ENCODE data around the gene RFX2. TPM values are rescaled to one million over a fixed set of nuclear protein-coding genes. Genes with fewer than 3 reads are reported as not detected.

RFX2 gene
- total RNA-seq, 1 experiment from 2014 or later, result 4.6 TPM

GRCh38 chr19:6023936-6024335 is 86.4 kb downstream of the RFX2 start:
- H3K27me3 Mint-ChIP-seq (ENCODE audit: low read depth), result peaks cover 12% of the 10 kb centered on the region
- ChIA-PET CTCF (interaction anchor here (2.2 to 7.6 kb wide), 7 partner anchors 21 to 220 kb away, joined by 7 to 245 read pairs (median 43); partner anchors contain the start of genes NRTN and RANBP3), POLR2A (no interaction called here)
- H3K27ac Mint-ChIP-seq, result no peak overlapping the region
- no peak overlapping the region for H3K4me3 Mint-ChIP-seq
- DNase-seq (ENCODE audit: low spot score) (no peak), ATAC-seq (no peak)
- no peaks in the 10 kb centered on the region for H3K9me3 Mint-ChIP-seq
- H3K36me3 Mint-ChIP-seq, result no peaks in the 10 kb centered on the region
- TF ChIP-seq TCF7 (CRISPR knock-in tag; IDR thresholded peaks at IDR 0.05; ENCODE audit: low read depth) (no peak), NR3C1 (CRISPR knock-in tag; conservative IDR thresholded peaks at IDR 0.05; ENCODE audit: low read depth) (no peak), AFF4 (CRISPR knock-in tag; IDR thresholded peaks at IDR 0.05; ENCODE audit: borderline replicate concordance) (no peak), NFYB (CRISPR knock-in tag; conservative IDR thresholded peaks at IDR 0.05; ENCODE audit: low read depth) (no peak), ZNF138 (CRISPR knock-in tag; conservative IDR thresholded peaks at IDR 0.05) (no peak), NR1H2 (CRISPR knock-in tag; IDR thresholded peaks at IDR 0.05) (no peak), HMGXB4 (CRISPR knock-in tag; IDR thresholded peaks at IDR 0.05) (no peak), ZNF281 (CRISPR knock-in tag; IDR thresholded peaks at IDR 0.05) (no peak), MXD4 (CRISPR knock-in tag; IDR thresholded peaks at IDR 0.05; ENCODE audit: borderline replicate concordance) (no peak), MYBL2 (CRISPR knock-in tag; IDR thresholded peaks at IDR 0.05) (no peak)
- TF ChIP-seq, protein P1, sequence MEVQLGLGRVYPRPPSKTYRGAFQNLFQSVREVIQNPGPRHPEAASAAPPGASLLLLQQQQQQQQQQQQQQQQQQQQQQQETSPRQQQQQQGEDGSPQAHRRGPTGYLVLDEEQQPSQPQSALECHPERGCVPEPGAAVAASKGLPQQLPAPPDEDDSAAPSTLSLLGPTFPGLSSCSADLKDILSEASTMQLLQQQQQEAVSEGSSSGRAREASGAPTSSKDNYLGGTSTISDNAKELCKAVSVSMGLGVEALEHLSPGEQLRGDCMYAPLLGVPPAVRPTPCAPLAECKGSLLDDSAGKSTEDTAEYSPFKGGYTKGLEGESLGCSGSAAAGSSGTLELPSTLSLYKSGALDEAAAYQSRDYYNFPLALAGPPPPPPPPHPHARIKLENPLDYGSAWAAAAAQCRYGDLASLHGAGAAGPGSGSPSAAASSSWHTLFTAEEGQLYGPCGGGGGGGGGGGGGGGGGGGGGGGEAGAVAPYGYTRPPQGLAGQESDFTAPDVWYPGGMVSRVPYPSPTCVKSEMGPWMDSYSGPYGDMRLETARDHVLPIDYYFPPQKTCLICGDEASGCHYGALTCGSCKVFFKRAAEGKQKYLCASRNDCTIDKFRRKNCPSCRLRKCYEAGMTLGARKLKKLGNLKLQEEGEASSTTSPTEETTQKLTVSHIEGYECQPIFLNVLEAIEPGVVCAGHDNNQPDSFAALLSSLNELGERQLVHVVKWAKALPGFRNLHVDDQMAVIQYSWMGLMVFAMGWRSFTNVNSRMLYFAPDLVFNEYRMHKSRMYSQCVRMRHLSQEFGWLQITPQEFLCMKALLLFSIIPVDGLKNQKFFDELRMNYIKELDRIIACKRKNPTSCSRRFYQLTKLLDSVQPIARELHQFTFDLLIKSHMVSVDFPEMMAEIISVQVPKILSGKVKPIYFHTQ (CRISPR knock-in tag; IDR thresholded peaks at IDR 0.05), result no peak
- TF ChIP-seq, protein P2, sequence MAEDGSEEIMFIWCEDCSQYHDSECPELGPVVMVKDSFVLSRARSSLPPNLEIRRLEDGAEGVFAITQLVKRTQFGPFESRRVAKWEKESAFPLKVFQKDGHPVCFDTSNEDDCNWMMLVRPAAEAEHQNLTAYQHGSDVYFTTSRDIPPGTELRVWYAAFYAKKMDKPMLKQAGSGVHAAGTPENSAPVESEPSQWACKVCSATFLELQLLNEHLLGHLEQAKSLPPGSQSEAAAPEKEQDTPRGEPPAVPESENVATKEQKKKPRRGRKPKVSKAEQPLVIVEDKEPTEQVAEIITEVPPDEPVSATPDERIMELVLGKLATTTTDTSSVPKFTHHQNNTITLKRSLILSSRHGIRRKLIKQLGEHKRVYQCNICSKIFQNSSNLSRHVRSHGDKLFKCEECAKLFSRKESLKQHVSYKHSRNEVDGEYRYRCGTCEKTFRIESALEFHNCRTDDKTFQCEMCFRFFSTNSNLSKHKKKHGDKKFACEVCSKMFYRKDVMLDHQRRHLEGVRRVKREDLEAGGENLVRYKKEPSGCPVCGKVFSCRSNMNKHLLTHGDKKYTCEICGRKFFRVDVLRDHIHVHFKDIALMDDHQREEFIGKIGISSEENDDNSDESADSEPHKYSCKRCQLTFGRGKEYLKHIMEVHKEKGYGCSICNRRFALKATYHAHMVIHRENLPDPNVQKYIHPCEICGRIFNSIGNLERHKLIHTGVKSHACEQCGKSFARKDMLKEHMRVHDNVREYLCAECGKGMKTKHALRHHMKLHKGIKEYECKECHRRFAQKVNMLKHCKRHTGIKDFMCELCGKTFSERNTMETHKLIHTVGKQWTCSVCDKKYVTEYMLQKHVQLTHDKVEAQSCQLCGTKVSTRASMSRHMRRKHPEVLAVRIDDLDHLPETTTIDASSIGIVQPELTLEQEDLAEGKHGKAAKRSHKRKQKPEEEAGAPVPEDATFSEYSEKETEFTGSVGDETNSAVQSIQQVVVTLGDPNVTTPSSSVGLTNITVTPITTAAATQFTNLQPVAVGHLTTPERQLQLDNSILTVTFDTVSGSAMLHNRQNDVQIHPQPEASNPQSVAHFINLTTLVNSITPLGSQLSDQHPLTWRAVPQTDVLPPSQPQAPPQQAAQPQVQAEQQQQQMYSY (CRISPR knock-in tag; IDR thresholded peaks at IDR 0.05), result no peak
- TF ChIP-seq, protein P3, sequence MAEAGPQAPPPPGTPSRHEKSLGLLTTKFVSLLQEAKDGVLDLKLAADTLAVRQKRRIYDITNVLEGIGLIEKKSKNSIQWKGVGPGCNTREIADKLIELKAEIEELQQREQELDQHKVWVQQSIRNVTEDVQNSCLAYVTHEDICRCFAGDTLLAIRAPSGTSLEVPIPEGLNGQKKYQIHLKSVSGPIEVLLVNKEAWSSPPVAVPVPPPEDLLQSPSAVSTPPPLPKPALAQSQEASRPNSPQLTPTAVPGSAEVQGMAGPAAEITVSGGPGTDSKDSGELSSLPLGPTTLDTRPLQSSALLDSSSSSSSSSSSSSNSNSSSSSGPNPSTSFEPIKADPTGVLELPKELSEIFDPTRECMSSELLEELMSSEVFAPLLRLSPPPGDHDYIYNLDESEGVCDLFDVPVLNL (CRISPR knock-in tag; IDR thresholded peaks at IDR 0.05; ENCODE audit: borderline replicate concordance, low read depth), result no peak
- 0 out of 2 replicates have a peak, but pooled peaks cover 6% of the 10 kb centered on the region for H3K4me1 Mint-ChIP-seq

Data from WTC11 (cell line).